ENCODE results near the gene SECISBP2L. TPM values are rescaled to one million over a fixed set of nuclear protein-coding genes. Genes with fewer than 3 reads are reported as not detected.

Gene SECISBP2L
- total and polyA plus RNA-seq, 9 of the 15 experiments (the other 6 are each of a cell fraction or from before 2014, with no cell fraction given): 0.55 to 14.1 (median 10.4) TPM

DNA sequence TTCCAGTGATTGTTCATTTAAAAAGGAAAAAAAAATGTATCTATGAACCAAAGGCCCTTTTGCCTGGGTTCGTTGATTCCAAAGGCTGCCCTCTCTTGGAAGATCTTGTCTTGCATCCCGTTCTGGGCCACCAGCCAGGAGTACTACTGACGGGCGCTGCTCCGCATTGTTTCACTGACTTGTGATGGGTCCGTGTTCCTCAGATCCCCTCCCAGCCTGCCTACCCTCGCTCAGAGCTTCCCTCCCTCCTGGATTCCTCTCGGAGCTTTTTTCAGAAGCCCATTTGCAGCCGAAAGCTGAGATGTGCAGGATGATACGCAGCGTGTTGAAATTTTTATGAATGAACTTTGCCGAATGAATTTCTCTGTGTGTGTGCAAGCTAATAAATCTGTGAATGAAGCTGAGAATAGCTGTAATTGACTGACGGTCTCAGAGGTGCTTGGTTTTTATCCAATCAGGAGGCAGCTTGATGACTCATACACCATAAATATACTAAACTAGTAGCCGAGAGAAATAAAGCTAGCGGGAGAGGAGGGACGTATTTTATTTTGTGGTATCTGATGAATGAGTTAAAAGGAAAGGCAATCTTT, 82.6 kb downstream of the SECISBP2L start, which contains the start of gene SHC4 (continued):
- TF ChIP-seq, protein P1, sequence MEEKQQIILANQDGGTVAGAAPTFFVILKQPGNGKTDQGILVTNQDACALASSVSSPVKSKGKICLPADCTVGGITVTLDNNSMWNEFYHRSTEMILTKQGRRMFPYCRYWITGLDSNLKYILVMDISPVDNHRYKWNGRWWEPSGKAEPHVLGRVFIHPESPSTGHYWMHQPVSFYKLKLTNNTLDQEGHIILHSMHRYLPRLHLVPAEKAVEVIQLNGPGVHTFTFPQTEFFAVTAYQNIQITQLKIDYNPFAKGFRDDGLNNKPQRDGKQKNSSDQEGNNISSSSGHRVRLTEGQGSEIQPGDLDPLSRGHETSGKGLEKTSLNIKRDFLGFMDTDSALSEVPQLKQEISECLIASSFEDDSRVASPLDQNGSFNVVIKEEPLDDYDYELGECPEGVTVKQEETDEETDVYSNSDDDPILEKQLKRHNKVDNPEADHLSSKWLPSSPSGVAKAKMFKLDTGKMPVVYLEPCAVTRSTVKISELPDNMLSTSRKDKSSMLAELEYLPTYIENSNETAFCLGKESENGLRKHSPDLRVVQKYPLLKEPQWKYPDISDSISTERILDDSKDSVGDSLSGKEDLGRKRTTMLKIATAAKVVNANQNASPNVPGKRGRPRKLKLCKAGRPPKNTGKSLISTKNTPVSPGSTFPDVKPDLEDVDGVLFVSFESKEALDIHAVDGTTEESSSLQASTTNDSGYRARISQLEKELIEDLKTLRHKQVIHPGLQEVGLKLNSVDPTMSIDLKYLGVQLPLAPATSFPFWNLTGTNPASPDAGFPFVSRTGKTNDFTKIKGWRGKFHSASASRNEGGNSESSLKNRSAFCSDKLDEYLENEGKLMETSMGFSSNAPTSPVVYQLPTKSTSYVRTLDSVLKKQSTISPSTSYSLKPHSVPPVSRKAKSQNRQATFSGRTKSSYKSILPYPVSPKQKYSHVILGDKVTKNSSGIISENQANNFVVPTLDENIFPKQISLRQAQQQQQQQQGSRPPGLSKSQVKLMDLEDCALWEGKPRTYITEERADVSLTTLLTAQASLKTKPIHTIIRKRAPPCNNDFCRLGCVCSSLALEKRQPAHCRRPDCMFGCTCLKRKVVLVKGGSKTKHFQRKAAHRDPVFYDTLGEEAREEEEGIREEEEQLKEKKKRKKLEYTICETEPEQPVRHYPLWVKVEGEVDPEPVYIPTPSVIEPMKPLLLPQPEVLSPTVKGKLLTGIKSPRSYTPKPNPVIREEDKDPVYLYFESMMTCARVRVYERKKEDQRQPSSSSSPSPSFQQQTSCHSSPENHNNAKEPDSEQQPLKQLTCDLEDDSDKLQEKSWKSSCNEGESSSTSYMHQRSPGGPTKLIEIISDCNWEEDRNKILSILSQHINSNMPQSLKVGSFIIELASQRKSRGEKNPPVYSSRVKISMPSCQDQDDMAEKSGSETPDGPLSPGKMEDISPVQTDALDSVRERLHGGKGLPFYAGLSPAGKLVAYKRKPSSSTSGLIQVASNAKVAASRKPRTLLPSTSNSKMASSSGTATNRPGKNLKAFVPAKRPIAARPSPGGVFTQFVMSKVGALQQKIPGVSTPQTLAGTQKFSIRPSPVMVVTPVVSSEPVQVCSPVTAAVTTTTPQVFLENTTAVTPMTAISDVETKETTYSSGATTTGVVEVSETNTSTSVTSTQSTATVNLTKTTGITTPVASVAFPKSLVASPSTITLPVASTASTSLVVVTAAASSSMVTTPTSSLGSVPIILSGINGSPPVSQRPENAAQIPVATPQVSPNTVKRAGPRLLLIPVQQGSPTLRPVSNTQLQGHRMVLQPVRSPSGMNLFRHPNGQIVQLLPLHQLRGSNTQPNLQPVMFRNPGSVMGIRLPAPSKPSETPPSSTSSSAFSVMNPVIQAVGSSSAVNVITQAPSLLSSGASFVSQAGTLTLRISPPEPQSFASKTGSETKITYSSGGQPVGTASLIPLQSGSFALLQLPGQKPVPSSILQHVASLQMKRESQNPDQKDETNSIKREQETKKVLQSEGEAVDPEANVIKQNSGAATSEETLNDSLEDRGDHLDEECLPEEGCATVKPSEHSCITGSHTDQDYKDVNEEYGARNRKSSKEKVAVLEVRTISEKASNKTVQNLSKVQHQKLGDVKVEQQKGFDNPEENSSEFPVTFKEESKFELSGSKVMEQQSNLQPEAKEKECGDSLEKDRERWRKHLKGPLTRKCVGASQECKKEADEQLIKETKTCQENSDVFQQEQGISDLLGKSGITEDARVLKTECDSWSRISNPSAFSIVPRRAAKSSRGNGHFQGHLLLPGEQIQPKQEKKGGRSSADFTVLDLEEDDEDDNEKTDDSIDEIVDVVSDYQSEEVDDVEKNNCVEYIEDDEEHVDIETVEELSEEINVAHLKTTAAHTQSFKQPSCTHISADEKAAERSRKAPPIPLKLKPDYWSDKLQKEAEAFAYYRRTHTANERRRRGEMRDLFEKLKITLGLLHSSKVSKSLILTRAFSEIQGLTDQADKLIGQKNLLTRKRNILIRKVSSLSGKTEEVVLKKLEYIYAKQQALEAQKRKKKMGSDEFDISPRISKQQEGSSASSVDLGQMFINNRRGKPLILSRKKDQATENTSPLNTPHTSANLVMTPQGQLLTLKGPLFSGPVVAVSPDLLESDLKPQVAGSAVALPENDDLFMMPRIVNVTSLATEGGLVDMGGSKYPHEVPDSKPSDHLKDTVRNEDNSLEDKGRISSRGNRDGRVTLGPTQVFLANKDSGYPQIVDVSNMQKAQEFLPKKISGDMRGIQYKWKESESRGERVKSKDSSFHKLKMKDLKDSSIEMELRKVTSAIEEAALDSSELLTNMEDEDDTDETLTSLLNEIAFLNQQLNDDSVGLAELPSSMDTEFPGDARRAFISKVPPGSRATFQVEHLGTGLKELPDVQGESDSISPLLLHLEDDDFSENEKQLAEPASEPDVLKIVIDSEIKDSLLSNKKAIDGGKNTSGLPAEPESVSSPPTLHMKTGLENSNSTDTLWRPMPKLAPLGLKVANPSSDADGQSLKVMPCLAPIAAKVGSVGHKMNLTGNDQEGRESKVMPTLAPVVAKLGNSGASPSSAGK (IDR thresholded peaks at IDR 0.05): no peak
- TF ChIP-seq TSHZ1 (CRISPR knock-in tag; IDR thresholded peaks at IDR 0.05) (no peak), ASH1L (IDR thresholded peaks at IDR 0.05; ENCODE audit: borderline replicate concordance, low read depth, partially characterized antibody) (no peak)
- TF ChIP-seq, protein P2, sequence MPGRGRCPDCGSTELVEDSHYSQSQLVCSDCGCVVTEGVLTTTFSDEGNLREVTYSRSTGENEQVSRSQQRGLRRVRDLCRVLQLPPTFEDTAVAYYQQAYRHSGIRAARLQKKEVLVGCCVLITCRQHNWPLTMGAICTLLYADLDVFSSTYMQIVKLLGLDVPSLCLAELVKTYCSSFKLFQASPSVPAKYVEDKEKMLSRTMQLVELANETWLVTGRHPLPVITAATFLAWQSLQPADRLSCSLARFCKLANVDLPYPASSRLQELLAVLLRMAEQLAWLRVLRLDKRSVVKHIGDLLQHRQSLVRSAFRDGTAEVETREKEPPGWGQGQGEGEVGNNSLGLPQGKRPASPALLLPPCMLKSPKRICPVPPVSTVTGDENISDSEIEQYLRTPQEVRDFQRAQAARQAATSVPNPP (IDR thresholded peaks at IDR 0.05; ENCODE audit: borderline replicate concordance, insufficient read depth, insufficient read length): no peak
- TF ChIP-seq, protein P3, sequence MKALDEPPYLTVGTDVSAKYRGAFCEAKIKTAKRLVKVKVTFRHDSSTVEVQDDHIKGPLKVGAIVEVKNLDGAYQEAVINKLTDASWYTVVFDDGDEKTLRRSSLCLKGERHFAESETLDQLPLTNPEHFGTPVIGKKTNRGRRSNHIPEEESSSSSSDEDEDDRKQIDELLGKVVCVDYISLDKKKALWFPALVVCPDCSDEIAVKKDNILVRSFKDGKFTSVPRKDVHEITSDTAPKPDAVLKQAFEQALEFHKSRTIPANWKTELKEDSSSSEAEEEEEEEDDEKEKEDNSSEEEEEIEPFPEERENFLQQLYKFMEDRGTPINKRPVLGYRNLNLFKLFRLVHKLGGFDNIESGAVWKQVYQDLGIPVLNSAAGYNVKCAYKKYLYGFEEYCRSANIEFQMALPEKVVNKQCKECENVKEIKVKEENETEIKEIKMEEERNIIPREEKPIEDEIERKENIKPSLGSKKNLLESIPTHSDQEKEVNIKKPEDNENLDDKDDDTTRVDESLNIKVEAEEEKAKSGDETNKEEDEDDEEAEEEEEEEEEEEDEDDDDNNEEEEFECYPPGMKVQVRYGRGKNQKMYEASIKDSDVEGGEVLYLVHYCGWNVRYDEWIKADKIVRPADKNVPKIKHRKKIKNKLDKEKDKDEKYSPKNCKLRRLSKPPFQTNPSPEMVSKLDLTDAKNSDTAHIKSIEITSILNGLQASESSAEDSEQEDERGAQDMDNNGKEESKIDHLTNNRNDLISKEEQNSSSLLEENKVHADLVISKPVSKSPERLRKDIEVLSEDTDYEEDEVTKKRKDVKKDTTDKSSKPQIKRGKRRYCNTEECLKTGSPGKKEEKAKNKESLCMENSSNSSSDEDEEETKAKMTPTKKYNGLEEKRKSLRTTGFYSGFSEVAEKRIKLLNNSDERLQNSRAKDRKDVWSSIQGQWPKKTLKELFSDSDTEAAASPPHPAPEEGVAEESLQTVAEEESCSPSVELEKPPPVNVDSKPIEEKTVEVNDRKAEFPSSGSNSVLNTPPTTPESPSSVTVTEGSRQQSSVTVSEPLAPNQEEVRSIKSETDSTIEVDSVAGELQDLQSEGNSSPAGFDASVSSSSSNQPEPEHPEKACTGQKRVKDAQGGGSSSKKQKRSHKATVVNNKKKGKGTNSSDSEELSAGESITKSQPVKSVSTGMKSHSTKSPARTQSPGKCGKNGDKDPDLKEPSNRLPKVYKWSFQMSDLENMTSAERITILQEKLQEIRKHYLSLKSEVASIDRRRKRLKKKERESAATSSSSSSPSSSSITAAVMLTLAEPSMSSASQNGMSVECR (CRISPR knock-in tag; IDR thresholded peaks at IDR 0.05): no peak
